Midbrain (tissue), 1 donor: ENCODE results near the gene TNS4.
"Not testable (repeated sequence)": the region's sequence is repeated elsewhere in the genome, so short reads cannot be mapped to it uniquely, and the experiment has no call there.

Experiments used
- DNase-seq: peaks from one replicate; lab custom pipeline; 2025; lab: John Stamatoyannopoulos, UW

TNS4 gene

GRCh38 chr17:40501499-40501911 lies at the start of gene TNS4:
Gene TNS4 (minus strand): TSS chr17:40501623. CDS start chr17:40496425, 5,198 bp downstream.
- DNase-seq, result no peak

GRCh38 chr17:40550608-40551007 lies 49.2 kb upstream of the TNS4 start:
- no peak for DNase-seq

- no peak for DNase-seq
Measured at GRCh38 chr17:40548982-40549685, 47.7 kb upstream of the TNS4 start.

GRCh38 chr17:40548491-40548981 lies 47.1 kb upstream of the TNS4 start:
- no peak for DNase-seq

GRCh38 chr17:40547785-40548478 lies 46.5 kb upstream of the TNS4 start:
- no peak for DNase-seq

GRCh38 chr17:40547079-40547784 lies 45.8 kb upstream of the TNS4 start:
- no peak for DNase-seq

- not testable (repeated sequence) for DNase-seq
Measured at GRCh38 chr17:40546497-40546896, 45.1 kb upstream of the TNS4 start.

- no peak for DNase-seq
Measured at GRCh38 chr17:40545660-40546059, 44.2 kb upstream of the TNS4 start.

- no peak for DNase-seq
Measured at GRCh38 chr17:40542558-40543411, 41.4 kb upstream of the TNS4 start.

- no peak for DNase-seq
Measured at GRCh38 chr17:40541873-40542557, 40.6 kb upstream of the TNS4 start.

GRCh38 chr17:40541060-40541872 lies 39.8 kb upstream of the TNS4 start:
- DNase-seq, result no peak

- no peak for DNase-seq
Measured at GRCh38 chr17:40540448-40540847, 39.0 kb upstream of the TNS4 start.

GRCh38 chr17:40539711-40540411 lies 38.4 kb upstream of the TNS4 start:
- no peak for DNase-seq

- DNase-seq, result no peak
Measured at GRCh38 chr17:40538936-40539705, 37.7 kb upstream of the TNS4 start.

GRCh38 chr17:40538019-40538935 lies 36.9 kb upstream of the TNS4 start:
- peak; percentile 21 for DNase-seq

GRCh38 chr17:40536295-40537171 lies 35.1 kb upstream of the TNS4 start:
- no peak for DNase-seq

- DNase-seq, result no peak
Measured at GRCh38 chr17:40535924-40536294, 34.5 kb upstream of the TNS4 start.
